Measurements from ENCODE around the gene METRN. TPM values are rescaled to one million over a fixed set of nuclear protein-coding genes. Genes with fewer than 3 reads are reported as not detected.
"Not testable (repeated sequence)": the region's sequence is repeated elsewhere in the genome, so short reads cannot be mapped to it uniquely, and the experiment has no call there.

Gene METRN
- total RNA-seq, 1 donor from 2014 or later, result 116 TPM

DNA sequence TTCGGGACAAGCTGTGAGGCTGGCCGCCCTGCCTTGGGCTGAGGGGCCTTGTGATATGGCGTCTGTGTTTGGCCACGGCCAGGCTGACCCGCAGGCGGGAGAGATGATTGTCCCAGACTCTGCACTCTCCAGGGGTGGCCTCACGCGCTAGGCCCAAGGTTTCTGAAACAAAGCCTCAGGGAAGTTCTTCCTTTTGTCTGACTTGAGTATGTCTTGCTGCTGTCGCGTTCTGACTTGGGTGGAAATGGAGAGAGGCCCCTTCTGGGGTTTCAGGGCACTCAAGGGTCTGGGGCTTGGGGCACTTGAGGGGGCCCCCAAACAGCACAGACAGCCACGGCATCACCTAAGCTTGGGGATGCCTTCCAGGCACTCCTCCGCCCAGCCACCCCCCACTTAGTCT is 3.8 kb upstream of the METRN start:
- no peaks in the 10 kb centered on the region for H3K36me3 ChIP-seq (ENCODE audit: control insufficient read depth, insufficient read depth, low read length)
- TF ChIP-seq, protein P1, sequence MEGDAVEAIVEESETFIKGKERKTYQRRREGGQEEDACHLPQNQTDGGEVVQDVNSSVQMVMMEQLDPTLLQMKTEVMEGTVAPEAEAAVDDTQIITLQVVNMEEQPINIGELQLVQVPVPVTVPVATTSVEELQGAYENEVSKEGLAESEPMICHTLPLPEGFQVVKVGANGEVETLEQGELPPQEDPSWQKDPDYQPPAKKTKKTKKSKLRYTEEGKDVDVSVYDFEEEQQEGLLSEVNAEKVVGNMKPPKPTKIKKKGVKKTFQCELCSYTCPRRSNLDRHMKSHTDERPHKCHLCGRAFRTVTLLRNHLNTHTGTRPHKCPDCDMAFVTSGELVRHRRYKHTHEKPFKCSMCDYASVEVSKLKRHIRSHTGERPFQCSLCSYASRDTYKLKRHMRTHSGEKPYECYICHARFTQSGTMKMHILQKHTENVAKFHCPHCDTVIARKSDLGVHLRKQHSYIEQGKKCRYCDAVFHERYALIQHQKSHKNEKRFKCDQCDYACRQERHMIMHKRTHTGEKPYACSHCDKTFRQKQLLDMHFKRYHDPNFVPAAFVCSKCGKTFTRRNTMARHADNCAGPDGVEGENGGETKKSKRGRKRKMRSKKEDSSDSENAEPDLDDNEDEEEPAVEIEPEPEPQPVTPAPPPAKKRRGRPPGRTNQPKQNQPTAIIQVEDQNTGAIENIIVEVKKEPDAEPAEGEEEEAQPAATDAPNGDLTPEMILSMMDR (IDR thresholded peaks at IDR 0.05; ENCODE audit: insufficient read depth, low read length, poor library complexity, severe bottlenecking), result no peak
- DNase-seq (ENCODE audit: low read depth), result no peak
- H3K27me3 ChIP-seq (ENCODE audit: control insufficient read depth, insufficient read depth, low read length), result peaks cover 53% of the 10 kb centered on the region
- no peak overlapping the region for H3K4me3 ChIP-seq (ENCODE audit: low read depth, low read length)

DNA sequence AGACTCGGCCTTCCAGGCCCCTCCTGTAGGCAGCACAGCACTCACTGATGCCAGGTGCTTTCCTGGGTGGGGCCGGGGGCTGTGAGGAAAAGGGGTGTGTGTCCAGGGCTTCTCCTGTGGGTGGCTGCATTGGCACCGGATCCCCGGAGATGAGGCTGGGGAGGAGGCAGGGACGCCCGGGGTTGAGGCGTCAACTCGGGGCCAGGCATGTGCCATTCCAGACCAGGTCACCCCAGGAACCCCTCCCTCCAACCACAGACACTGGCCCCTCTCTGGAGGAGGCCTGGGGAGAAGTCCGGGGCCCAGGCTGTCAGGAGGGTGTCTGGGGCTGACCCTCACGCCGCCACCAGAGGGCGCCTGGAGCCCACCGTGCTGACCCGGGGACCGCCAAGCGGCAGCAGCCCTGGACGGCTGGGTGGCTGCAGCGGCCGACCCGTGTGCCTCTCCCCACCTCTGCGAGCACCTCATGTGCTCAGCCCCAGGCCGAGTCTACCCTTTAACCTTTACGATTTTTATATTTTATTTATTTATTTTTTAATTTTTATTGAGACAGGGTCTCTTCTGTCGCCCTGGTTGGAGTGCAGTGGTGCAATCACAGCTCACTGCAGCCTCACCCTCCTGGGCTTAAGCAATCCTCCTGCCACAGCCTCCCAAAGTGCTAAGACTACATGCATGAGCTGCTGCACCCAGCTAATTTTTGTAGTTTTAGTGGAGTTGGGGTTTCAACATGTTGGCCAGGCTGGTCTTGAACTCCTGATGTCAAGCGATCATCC is 3.2 kb upstream of the METRN start:
- DNase-seq (ENCODE audit: low read depth), result no peak
- Histone ChIP-seq H3K36me3 (ENCODE audit: control insufficient read depth, insufficient read depth, low read length) (no peaks in the 10 kb centered on the region), H3K4me3 (ENCODE audit: low read depth, low read length) (no peak overlapping the region), H3K27me3 (ENCODE audit: control insufficient read depth, insufficient read depth, low read length) (peaks cover 47% of the 10 kb centered on the region)
- TF ChIP-seq, protein P1 (IDR thresholded peaks at IDR 0.05; ENCODE audit: insufficient read depth, low read length, poor library complexity, severe bottlenecking), result peak; percentile 88

DNA sequence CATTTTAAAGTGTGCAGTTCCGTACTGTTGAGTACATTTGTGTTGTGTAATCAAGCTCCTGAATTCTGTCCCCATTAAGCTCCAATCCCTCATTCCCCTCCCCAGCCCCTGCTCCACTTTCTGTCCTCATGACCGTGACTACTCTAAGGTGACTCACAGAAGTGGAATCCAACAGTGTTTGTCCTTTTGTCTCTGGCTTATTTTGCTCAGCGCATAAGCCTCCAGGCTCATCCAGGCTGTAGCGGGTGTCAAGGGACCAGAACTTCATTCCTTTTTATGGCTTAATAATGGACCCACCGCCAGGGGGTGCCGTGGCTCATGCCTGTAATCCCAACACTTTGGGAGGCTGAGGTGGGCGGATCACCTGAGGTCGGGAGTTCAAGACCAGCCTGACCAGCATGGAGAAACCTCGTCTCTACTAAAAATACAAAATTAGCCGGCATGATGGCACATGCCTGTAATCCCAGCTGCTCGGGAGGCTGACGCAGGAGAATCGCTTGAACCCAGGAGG is 2.1 kb upstream of the METRN start:
- TF ChIP-seq, protein P1 (IDR thresholded peaks at IDR 0.05; ENCODE audit: insufficient read depth, low read length, poor library complexity, severe bottlenecking), result peak; percentile 53
- peaks cover 36% of the 10 kb centered on the region for H3K27me3 ChIP-seq (ENCODE audit: control insufficient read depth, insufficient read depth, low read length)
- H3K36me3 ChIP-seq (ENCODE audit: control insufficient read depth, insufficient read depth, low read length); H3K4me3 ChIP-seq (ENCODE audit: low read depth, low read length): not testable (repeated sequence)
- peak; percentile 94 for DNase-seq (ENCODE audit: low read depth)

DNA sequence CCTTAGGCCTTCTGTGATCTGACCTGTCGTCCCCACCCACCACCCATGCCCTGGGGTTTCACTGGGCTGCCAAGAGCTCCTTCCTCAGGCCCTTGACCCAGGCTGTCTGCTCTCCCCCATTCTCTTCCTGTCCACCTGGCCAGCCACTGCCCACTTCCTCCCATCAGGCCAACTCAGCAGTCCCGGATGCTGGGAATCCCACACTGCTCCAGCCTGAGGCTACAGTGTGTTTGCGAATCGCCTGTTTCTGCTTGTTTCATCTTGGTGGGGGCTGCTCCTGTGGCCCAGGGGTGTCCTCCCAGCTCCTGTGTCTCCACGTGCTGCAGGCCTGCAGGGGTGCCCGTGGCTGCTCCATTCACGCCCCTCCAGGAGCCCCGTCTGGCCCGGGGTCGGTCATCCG is 839 bp upstream of the METRN start:
- Histone ChIP-seq H3K27me3 (ENCODE audit: control insufficient read depth, insufficient read depth, low read length) (peaks cover 24% of the 10 kb centered on the region), H3K4me3 (ENCODE audit: low read depth, low read length) (no peak overlapping the region), H3K36me3 (ENCODE audit: control insufficient read depth, insufficient read depth, low read length) (no peaks in the 10 kb centered on the region)
- no peak for DNase-seq (ENCODE audit: low read depth)
- TF ChIP-seq, protein P1 (IDR thresholded peaks at IDR 0.05; ENCODE audit: insufficient read depth, low read length, poor library complexity, severe bottlenecking), result no peak

DNA sequence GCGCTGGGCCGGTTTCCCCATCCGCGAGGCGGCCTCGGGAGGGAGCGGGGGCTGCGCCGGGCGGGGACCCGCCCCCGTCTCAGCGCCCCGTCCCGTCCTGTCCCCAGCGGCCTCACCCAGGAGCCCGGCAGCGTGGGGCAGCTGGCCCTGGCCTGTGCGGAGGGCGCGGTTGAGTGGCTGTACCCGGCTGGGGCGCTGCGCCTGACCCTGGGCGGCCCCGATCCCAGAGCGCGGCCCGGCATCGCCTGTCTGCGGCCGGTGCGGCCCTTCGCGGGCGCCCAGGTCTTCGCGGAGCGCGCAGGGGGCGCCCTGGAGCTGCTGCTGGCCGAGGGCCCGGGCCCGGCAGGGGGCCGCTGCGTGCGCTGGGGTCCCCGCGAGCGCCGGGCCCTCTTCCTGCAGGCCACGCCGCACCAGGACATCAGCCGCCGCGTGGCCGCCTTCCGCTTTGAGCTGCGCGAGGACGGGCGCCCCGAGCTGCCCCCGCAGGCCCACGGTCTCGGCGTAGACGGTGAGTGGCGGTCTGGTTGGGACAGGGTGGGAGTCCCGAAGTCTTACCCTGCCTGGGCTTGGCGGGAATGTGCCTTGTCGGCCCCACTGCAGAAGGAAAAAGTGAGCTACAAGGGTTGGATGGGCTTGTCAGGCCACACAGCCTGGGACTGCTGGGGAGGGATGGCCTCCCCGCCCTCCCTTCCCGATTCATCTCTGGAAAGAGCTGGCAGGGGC is 720 bp downstream of the METRN start:
- Histone ChIP-seq H3K27me3 (ENCODE audit: control insufficient read depth, insufficient read depth, low read length) (peaks cover 8% of the 10 kb centered on the region), H3K4me3 (ENCODE audit: low read depth, low read length) (peak overlapping the region; percentile 55), H3K36me3 (ENCODE audit: control insufficient read depth, insufficient read depth, low read length) (no peaks in the 10 kb centered on the region)
- TF ChIP-seq, protein P1 (IDR thresholded peaks at IDR 0.05; ENCODE audit: insufficient read depth, low read length, poor library complexity, severe bottlenecking), result no peak
- no peak for DNase-seq (ENCODE audit: low read depth)
